GM12892 (cell line): Measurements from ENCODE around the gene CABLES1.

Experiments used
- POLR2A ChIP-seq: IDR thresholded peaks from 2 replicates; pipeline ENCODE4 v1.6.1; 2011; ENCODE audit warnings: low read depth, low read length, control low read depth
- POLR2AphosphoS5 ChIP-seq: IDR thresholded peaks from 2 replicates; pipeline ENCODE4 v1.6.1; 2011; ENCODE audit warnings: low read depth, low read length, control low read depth
- TAF1 ChIP-seq: IDR thresholded peaks from 2 replicates; pipeline ENCODE4 v1.6.1; 2011; ENCODE audit warnings: low read depth, mild to moderate bottlenecking, control low read depth, low read length, borderline replicate concordance

GRCh38 chr18:23267447-23267776 is 132.1 kb downstream of the CABLES1 start:
- no peak for TF ChIP-seq TAF1
- no peak for TF ChIP-seq POLR2AphosphoS5
- TF ChIP-seq POLR2A = no peak
